Ovary (tissue), 3 donors: Measurements from ENCODE around the gene SLC9A9.

ENCODE experiments used
- CTCF ChIP-seq, 3 donors: fragments of 450-650 bp in 2 of 3; fragments of 200-600 bp in 1 of 3; IDR thresholded peaks; one replicate each; pipeline versions ENCODE4 v1.5.1 to v1.8.0; 2016 to 2022; ENCODE audit warnings: antibody characterized with exemption in 3 of 3, mild to moderate bottlenecking in 1 of 3
- POLR2A ChIP-seq: fragments of 450-650 bp; IDR thresholded peaks from one replicate; pipeline ENCODE4 v1.6.1; 2017; ENCODE audit warnings: antibody characterized with exemption, mild to moderate bottlenecking, moderate library complexity
- donor health status: DM: no; HTN: no; CAD: no.

DNA sequence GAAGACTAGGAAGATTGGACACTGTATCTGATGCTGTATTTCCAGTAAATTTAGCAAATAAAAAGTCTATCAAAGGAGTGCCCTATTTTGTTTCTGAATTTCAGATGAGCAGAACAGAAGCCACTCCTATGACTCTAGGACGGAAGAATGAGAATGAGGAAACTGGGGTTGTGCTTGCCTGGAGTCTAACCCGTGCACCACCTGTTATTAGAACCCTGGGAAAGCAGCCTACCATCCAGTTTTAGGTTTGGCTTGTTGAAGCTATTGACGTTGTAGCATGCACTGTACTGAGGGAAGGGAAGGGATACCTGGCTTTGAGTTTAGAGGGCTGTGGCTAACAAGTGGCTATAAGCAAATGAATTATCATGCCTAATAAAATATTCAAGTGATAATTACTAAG lies 318.5 kb downstream of the SLC9A9 start:
- no peak for TF ChIP-seq POLR2A
- no peak for TF ChIP-seq CTCF (IDR thresholded peaks at IDR 0.05)
